NB4 (cell line): ENCODE results near the gene PSMB5.

Experiments
- DNase-seq: peaks from one replicate; pipeline ENCODE4 v3.0.0; 2010; ENCODE audit warnings: low read depth
- H3K4me3 ChIP-seq: one replicate; pipeline ENCODE4 v1.5.1; 2011; ENCODE audit warnings: mild to moderate bottlenecking, low read depth, low read length, moderate library complexity
- MYC ChIP-seq: IDR thresholded peaks from 2 replicates; pipeline ENCODE4 v1.6.1; 2011; ENCODE audit warnings: low read depth, low read length
- POLR2A ChIP-seq: IDR thresholded peaks from 2 replicates; pipeline ENCODE4 v1.6.1; 2011; ENCODE audit warnings: mild to moderate bottlenecking; ENCODE audit not compliant: insufficient read length; ENCODE audit errors: extremely low read depth
- TF ChIP-seq, protein P1 (sequence below): IDR thresholded peaks from 2 replicates; pipeline ENCODE4 v1.6.1; 2011; ENCODE audit warnings: low read depth, low read length
- TF ChIP-seq, protein P2 (sequence below): IDR thresholded peaks from one replicate; pipeline ENCODE4 v1.5.1; 2012; ENCODE audit warnings: low read depth, low read length

Gene PSMB5

DNA sequence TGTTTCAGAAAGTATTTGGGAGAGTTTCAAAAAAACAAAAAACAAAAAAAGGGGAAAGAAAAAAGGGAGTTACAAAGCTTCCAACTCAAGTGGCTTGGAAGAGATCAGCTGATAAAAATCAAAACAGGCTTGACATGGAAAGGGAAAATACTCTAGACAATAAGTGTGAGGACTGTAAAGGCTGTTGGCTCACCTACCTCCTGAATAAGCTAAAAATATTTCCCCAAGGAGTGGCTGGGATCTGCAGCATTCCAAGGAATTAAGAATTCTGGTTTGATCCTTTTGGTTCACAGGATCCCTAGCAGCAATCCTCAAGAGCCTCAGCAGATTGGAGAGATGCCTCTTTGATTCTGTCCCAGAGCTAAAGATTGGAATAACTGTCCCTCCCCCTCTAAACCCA is 41.2 kb downstream of the PSMB5 start:
- no peak for DNase-seq
- no peak overlapping the region for H3K4me3 ChIP-seq
- TF ChIP-seq, protein P1, sequence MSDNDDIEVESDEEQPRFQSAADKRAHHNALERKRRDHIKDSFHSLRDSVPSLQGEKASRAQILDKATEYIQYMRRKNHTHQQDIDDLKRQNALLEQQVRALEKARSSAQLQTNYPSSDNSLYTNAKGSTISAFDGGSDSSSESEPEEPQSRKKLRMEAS = no peak
- TF ChIP-seq, protein P2, sequence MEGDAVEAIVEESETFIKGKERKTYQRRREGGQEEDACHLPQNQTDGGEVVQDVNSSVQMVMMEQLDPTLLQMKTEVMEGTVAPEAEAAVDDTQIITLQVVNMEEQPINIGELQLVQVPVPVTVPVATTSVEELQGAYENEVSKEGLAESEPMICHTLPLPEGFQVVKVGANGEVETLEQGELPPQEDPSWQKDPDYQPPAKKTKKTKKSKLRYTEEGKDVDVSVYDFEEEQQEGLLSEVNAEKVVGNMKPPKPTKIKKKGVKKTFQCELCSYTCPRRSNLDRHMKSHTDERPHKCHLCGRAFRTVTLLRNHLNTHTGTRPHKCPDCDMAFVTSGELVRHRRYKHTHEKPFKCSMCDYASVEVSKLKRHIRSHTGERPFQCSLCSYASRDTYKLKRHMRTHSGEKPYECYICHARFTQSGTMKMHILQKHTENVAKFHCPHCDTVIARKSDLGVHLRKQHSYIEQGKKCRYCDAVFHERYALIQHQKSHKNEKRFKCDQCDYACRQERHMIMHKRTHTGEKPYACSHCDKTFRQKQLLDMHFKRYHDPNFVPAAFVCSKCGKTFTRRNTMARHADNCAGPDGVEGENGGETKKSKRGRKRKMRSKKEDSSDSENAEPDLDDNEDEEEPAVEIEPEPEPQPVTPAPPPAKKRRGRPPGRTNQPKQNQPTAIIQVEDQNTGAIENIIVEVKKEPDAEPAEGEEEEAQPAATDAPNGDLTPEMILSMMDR = no peak
- no peak for TF ChIP-seq MYC
- TF ChIP-seq POLR2A = no peak

GRCh38 chr14:22991852-22992251 is 42.8 kb downstream of the PSMB5 start:
- peak; percentile 77 for DNase-seq
- no peak overlapping the region for H3K4me3 ChIP-seq
- TF ChIP-seq, protein P1 = no peak
- TF ChIP-seq, protein P2 = no peak
- no peak for TF ChIP-seq POLR2A
- no peak for TF ChIP-seq MYC

- H3K4me3 ChIP-seq = no peak overlapping the region
- no peak for DNase-seq
- TF ChIP-seq POLR2A = no peak
- TF ChIP-seq, protein P2 = no peak
- no peak for TF ChIP-seq MYC
- TF ChIP-seq, protein P1 = no peak
These were observed 47.4 kb downstream of the PSMB5 start for GRCh38 chr14:22987291-22987690.

DNA sequence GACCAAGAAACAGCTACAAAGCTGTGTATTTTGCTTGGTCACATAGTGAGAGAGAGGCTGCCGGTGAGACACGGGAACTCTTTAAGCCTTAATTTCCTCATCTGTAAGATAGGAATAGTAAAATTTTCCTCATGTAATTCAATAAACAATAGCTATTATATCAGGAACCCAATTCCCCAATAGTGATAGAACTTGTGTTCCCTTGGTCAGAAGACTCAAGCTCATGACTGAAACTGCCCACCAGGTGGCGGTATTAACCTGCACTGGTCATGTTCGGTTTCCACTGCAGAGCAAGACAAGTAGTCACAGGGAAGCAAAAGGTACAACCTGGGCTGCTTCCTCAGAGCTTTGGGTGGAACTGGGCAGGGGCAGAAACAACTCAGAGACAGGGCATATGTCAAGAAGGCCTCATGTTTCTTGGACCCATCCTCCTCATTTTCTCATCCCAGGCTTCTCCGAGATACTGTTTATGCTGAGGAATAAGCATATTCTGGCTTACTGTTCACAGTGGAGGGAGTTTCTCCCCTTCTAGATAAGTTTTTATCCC is 48.1 kb downstream of the PSMB5 start:
- TF ChIP-seq POLR2A = no peak
- TF ChIP-seq MYC = no peak
- TF ChIP-seq, protein P2 = peak; percentile 86
- TF ChIP-seq, protein P1 = peak; percentile 56; the same call in 1 of the 2 replicates
- H3K4me3 ChIP-seq = no peak overlapping the region
- peak; percentile 87 for DNase-seq

- H3K4me3 ChIP-seq = no peak overlapping the region
- TF ChIP-seq POLR2A (no peak), MYC (no peak)
- TF ChIP-seq, protein P2 = no peak
- TF ChIP-seq, protein P1 = no peak
- no peak for DNase-seq
These were observed 48.7 kb downstream of the PSMB5 start for GRCh38 chr14:22985894-22986507.
